Sigmoid colon (tissue), 4 donors: ENCODE results near the gene GPNMB.

Source experiments
- CTCF ChIP-seq, 4 experiments: fragments of 450-650 bp in 3 of 4; fragments of 200-600 bp in 1 of 4; IDR thresholded peaks; one replicate each; pipeline ENCODE4 v1.5.1; 2016 to 2019; ENCODE audit warnings: antibody characterized with exemption in 4 of 4, mild to moderate bottlenecking in 3 of 4, moderate library complexity in 2 of 4
- POLR2A ChIP-seq, 2 donors: fragments of 450-650 bp; IDR thresholded peaks; one replicate each; pipeline ENCODE4 v1.6.1; 2016; ENCODE audit warnings: antibody characterized with exemption in 2 of 2, mild to moderate bottlenecking in 2 of 2, moderate library complexity in 2 of 2
- POLR2AphosphoS5 ChIP-seq, 4 donors: sonication (generic); formaldehyde crosslinking; IDR thresholded peaks; one replicate each; pipeline ENCODE4 v1.6.1; 2017; ENCODE audit warnings: antibody characterized with exemption in 4 of 4

- TF ChIP-seq CTCF (IDR thresholded peaks at IDR 0.05) (no peak), POLR2AphosphoS5 (IDR thresholded peaks at IDR 0.05) (no peak), POLR2A (IDR thresholded peaks at IDR 0.05) (no peak)
Measured at GRCh38 chr7:23293500-23294073, 47.0 kb downstream of the GPNMB start.
